Bronchial epithelial cell (primary cell): ENCODE data around the gene SNX20. TPM values are rescaled to one million over a fixed set of nuclear protein-coding genes. Genes with fewer than 3 reads are reported as not detected.
A peak's percentile ranks its signal among the peaks of the same experiment; 100 is the strongest.

Experiments used
- DNase-seq: peaks from one replicate; pipeline ENCODE4 v3.0.0-alpha.2; 2010; ENCODE audit warnings: low read depth
- FAIRE-seq: peaks from 2 replicates; lab custom pipeline; 2011; peaks lifted over from hg19 to GRCh38; lab: Jason Lieb, UNC
- H3K27me3 ChIP-seq: 2 replicates; pipeline ENCODE4 v1.5.1; 2011; ENCODE audit warnings: low read length; ENCODE audit not compliant: control insufficient read depth, insufficient read depth
- H3K36me3 ChIP-seq: 2 replicates; pipeline ENCODE4 v1.5.1; 2011; ENCODE audit warnings: low read length; ENCODE audit not compliant: control insufficient read depth, insufficient read depth
- H3K4me3 ChIP-seq: 2 replicates; pipeline ENCODE4 v1.5.1; 2011; ENCODE audit warnings: mild to moderate bottlenecking, low read depth, low read length, control low read depth
- total RNA-seq: library from RNA; depleted of rRNA; stranded (reverse); fragments of >200 nt; gene quantifications from 2 replicates; pipeline ENCODE4 v1.2.1, GENCODE V29; 2014
- TF ChIP-seq, protein P1 (sequence below): IDR thresholded peaks from 2 replicates; pipeline ENCODE4 v1.5.1; 2011; ENCODE audit warnings: mild to moderate bottlenecking, moderate library complexity, low read length, control low read depth, inconsistent platforms; ENCODE audit not compliant: insufficient read depth, severe bottlenecking

SNX20 gene
- total RNA-seq, 1 donor from 2014 or later, result not detected

DNA sequence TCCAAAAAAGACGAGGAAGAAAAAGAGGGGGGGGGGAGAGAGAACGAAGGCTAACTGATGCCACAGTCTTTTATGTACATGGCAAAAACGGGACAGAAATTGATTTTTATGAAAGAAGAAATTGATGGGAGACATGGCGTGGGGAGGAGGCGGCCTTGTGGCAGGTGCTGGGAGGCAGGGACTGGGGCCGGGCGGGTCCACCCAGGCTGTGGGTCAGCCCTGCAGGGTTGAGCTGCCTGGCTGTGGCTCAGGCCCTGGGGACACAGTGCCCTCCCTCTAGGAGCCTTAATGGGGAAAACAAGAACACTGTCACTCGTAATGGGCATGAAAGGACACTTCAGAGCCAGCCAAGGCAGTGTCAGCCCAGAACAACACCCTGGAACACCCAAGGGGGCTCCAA lies 34.8 kb downstream of the SNX20 start:
- TF ChIP-seq, protein P1, sequence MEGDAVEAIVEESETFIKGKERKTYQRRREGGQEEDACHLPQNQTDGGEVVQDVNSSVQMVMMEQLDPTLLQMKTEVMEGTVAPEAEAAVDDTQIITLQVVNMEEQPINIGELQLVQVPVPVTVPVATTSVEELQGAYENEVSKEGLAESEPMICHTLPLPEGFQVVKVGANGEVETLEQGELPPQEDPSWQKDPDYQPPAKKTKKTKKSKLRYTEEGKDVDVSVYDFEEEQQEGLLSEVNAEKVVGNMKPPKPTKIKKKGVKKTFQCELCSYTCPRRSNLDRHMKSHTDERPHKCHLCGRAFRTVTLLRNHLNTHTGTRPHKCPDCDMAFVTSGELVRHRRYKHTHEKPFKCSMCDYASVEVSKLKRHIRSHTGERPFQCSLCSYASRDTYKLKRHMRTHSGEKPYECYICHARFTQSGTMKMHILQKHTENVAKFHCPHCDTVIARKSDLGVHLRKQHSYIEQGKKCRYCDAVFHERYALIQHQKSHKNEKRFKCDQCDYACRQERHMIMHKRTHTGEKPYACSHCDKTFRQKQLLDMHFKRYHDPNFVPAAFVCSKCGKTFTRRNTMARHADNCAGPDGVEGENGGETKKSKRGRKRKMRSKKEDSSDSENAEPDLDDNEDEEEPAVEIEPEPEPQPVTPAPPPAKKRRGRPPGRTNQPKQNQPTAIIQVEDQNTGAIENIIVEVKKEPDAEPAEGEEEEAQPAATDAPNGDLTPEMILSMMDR, result no peak
- no peak overlapping the region for H3K4me3 ChIP-seq
- H3K27me3 ChIP-seq, result peaks cover 3% of the 10 kb centered on the region
- H3K36me3 ChIP-seq, result no peaks in the 10 kb centered on the region
- FAIRE-seq (no peak), DNase-seq (no peak)

DNA sequence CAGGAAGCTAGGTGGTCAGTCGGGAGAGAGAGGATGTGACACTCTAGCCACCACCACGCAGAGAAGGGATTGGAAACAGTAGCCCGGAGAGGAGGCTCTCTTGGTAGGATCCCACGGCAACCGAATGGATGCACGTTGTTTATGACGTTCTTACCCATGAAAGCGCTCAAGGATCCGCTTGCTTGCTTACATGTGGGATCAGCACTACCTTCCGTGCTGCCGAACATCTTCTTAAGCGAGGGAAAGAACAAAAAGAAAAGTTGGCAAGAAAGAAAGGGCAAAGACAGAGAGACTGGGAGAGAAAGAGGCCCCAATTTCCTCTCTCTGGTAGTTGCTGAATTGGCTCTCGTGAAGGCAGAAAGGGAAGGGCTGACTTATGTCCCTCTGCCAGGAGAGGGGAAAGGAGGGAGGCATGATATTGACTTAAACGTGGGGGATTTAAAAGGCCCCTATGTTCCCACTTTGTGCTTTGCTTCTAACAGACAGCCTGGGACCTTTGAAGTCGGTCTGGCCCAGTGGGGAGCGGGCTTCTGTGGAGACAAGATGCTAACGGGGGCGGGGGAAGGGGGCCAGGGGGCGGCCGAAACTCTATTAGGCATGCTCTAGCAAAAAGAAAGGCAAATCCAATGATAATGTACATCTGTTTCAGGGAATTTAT lies 35.4 kb downstream of the SNX20 start:
- DNase-seq, result no peak
- no peaks in the 10 kb centered on the region for H3K36me3 ChIP-seq
- H3K4me3 ChIP-seq, result no peak overlapping the region
- TF ChIP-seq, protein P1, result no peak
- H3K27me3 ChIP-seq, result peaks cover 3% of the 10 kb centered on the region
- no peak for FAIRE-seq

DNA sequence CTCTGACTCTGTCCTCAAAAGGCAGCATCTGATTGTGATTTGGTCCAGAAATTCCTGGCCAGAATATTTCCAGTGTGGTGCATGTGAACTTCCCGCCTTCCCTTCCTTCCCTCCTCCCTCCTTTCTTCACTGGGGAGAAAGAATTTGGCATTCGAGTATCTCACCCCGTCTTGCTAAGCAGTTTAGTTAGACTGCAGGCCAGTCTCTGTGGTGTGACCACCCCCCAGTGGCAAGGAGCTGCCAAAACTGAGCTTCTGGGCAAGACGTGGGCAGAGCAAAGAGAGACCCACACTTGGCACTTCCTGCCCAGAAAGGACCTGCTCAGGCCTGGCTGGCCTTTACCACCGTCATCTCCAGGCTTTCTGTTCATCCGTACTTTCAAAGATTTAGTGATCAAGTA lies 36.4 kb downstream of the SNX20 start:
- TF ChIP-seq, protein P1, result peak; percentile 44
- DNase-seq (peak; percentile 29), FAIRE-seq (peak; percentile 66)
- no peaks in the 10 kb centered on the region for H3K36me3 ChIP-seq
- H3K4me3 ChIP-seq, result no peak overlapping the region
- peaks cover 3% of the 10 kb centered on the region for H3K27me3 ChIP-seq

DNA sequence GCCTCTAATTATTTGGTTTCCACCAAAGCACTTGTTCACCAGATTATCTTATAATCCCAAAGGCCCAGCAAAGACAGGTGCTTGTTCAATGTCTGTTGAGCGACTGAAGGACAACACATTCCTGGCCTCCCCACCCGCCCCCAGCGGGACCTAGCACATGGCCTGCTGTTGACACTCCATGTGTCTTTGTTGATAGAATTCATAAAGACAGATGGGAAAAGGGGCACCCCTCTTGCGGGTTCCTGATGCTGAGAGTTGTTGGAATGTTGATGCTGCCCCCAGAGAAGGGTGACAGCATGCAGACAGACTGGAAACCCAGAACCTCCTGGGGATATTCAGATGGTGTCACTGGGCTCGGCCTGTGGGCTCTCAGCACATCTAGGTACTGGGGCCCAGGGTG lies 36.9 kb downstream of the SNX20 start:
- Histone ChIP-seq H3K27me3 (peaks cover 3% of the 10 kb centered on the region), H3K4me3 (no peak overlapping the region), H3K36me3 (no peaks in the 10 kb centered on the region)
- TF ChIP-seq, protein P1, result no peak
- DNase-seq (no peak), FAIRE-seq (no peak)

DNA sequence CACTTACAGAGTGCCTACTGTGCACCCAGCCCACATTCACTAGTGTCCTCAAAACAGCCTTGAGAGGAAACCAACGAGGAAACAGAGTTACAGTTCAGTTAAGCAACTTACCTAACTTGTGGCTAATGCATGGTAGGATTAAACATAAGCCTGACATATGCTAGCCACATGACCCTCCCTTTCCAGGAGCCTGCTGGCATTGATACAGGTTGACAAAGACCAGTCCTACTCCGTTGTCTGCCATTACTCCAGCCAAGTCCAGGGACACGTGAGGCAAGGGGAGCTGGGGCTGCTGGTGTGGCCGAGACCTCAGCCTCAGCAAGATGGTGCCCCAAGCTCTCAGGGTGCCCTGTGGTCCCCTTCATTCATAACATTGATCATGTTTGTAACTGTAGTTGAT lies 37.9 kb downstream of the SNX20 start:
- TF ChIP-seq, protein P1, result no peak
- Histone ChIP-seq H3K27me3 (peaks cover 3% of the 10 kb centered on the region), H3K36me3 (no peaks in the 10 kb centered on the region), H3K4me3 (no peak overlapping the region)
- FAIRE-seq, result no peak
- DNase-seq, result no peak

DNA sequence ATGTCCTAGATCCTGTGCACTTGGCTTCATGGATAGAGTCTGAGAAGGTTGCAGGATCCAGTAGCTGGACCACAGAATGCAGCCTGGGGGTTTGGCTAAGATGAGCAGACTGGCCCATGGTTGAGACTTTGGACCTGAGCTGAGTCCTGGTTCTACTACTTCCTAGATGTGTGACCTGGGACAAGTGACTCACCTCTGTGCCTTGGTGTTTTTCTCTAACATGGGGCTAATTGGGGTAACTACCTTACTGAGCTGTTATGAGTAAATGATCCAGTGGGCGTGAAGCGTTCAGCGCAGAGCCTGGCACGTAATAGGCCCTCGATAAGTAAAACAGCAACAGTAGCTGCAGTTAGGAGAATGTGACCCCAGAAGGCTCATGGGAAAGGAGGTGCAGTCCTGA lies 38.8 kb downstream of the SNX20 start:
- Histone ChIP-seq H3K36me3 (no peaks in the 10 kb centered on the region), H3K4me3 (no peak overlapping the region), H3K27me3 (peaks cover 3% of the 10 kb centered on the region)
- FAIRE-seq (peak; percentile 7), DNase-seq (no peak)
- TF ChIP-seq, protein P1, result no peak
